HepG2 (cell line): Measurements from ENCODE around the gene SIAE. TPM values are rescaled to one million over a fixed set of nuclear protein-coding genes. Genes with fewer than 3 reads are reported as not detected.

Source experiments
- ATAC-seq: fragments of 200-7000 bp; cut with Tn5 transposase; 3 replicates; pipeline ENCODE4 v1.9.1; 2020; ENCODE audit warnings: mild to moderate bottlenecking, moderate library complexity
- BruUV-seq: library from RNA; stranded (reverse); fragments of 400-500 nt; replicated peaks from 2 replicates; lab custom pipeline; 2021; lab: Mats Ljungman, UMichigan
- CTCF ChIA-PET: fragments of 300-600 bp; formaldehyde crosslinking; extraction: SDS; loops from one replicate; lab custom pipeline; 2021; ENCODE audit warnings: low total read pairs, inconsistent platforms, low intra/inter-chr PET ratio; lab: Yijun Ruan, JAX
- POLR2A ChIA-PET: fragments of 350-600 bp; sonication (Branson Sonifier 250); formaldehyde crosslinking; loops from one replicate; lab custom pipeline; 2020; ENCODE audit warnings: antibody characterized with exemption, inconsistent platforms; lab: Yijun Ruan, JAX
- DNase-seq: peaks from one replicate; pipeline ENCODE4 v3.0.0-alpha.2; 2015; ENCODE audit warnings: low spot score
- FAIRE-seq: peaks from 3 replicates; lab custom pipeline; 2011; peaks lifted over from hg19 to GRCh38; lab: Jason Lieb, UNC
- H2AFZ ChIP-seq: one replicate; pipeline ENCODE4 v1.6.1; 2011; ENCODE audit warnings: low read length, inconsistent platforms
- H3K27ac ChIP-seq: fragments of 300-600 bp; 3 replicates; pipeline ENCODE4 v1.8.0; 2011; ENCODE audit warnings: mixed run types, mild to moderate bottlenecking, mixed read lengths, low read length, inconsistent platforms; ENCODE audit not compliant: insufficient read depth; ENCODE audit errors: extremely low read length
- H3K27me3 ChIP-seq, 2 experiments: fragments of 200-600 bp in 1 of 2; 2 replicates in 1 of 2; 3 replicates in 1 of 2; pipeline versions ENCODE4 v1.6.0 to v1.8.0; 2011; ENCODE audit warnings: low read length in 2 of 2, mild to moderate bottlenecking in 2 of 2, moderate library complexity in 2 of 2, inconsistent platforms in 1 of 2; ENCODE audit not compliant: insufficient read depth in 2 of 2, control insufficient read depth in 1 of 2
- H3K36me3 ChIP-seq, 2 experiments: fragments of 200-600 bp in 1 of 2; replicated peaks in 1 of 2; 2 replicates in 1 of 2; 3 replicates in 1 of 2; pipeline versions ENCODE4 v1.5.1 to v1.8.0; 2011; ENCODE audit warnings: low read length in 2 of 2, inconsistent platforms in 1 of 2; ENCODE audit not compliant: insufficient read depth in 2 of 2, control insufficient read depth in 1 of 2
- H3K4me1 ChIP-seq: 2 replicates; pipeline ENCODE4 v1.5.1; 2012; ENCODE audit warnings: low read length, inconsistent platforms; ENCODE audit not compliant: insufficient read depth
- H3K4me2 ChIP-seq: 2 replicates; pipeline ENCODE4 v1.6.0; 2011; ENCODE audit warnings: low read depth, low read length, inconsistent platforms
- H3K4me3 ChIP-seq, 3 experiments: fragments of 200-600 bp in 1 of 3; sonication (generic), shearing (Covaris generic) in 1 of 3; replicated peaks in 1 of 3; 2 replicates each; pipeline ENCODE4 v1.5.1; 2011 to 2016; ENCODE audit warnings: low read length in 3 of 3, inconsistent platforms in 2 of 3, low read depth in 2 of 3, mild to moderate bottlenecking in 2 of 3, control low read depth in 1 of 3, mixed read lengths in 1 of 3; ENCODE audit not compliant: insufficient read depth in 1 of 3
- H3K79me2 ChIP-seq: one replicate; pipeline ENCODE4 v1.6.1; 2011; ENCODE audit warnings: low read length, inconsistent platforms; ENCODE audit not compliant: insufficient read depth
- H3K9ac ChIP-seq: 2 replicates; pipeline ENCODE4 v1.6.0; 2011; ENCODE audit warnings: mild to moderate bottlenecking, low read depth, low read length, inconsistent platforms; ENCODE audit not compliant: insufficient read depth
- H3K9me3 ChIP-seq: 2 replicates; pipeline ENCODE4 v1.5.1; 2012; ENCODE audit warnings: mild to moderate bottlenecking, low read length
- H4K20me1 ChIP-seq: 2 replicates; pipeline ENCODE4 v1.6.0; 2011; ENCODE audit warnings: inconsistent platforms, mild to moderate bottlenecking, low read length, moderate library complexity; ENCODE audit not compliant: insufficient read depth
- BRCA1 ChIP-seq: sonication (generic); formaldehyde crosslinking; IDR thresholded peaks from 2 replicates; pipeline ENCODE4 v1.4.0; 2020; ENCODE audit warnings: missing genetic modification reagents
- GLMP ChIP-seq: sonication (generic); formaldehyde crosslinking; IDR thresholded peaks from 2 replicates; pipeline ENCODE4 v1.9.0; 2021; ENCODE audit warnings: missing genetic modification reagents, mild to moderate bottlenecking, borderline replicate concordance
- HCFC1 ChIP-seq: fragments of 150-350 bp; IDR thresholded peaks from 2 replicates; pipeline ENCODE4 v1.6.1; 2014; ENCODE audit warnings: low read depth, low read length
- HDAC1 ChIP-seq: sonication (generic); formaldehyde crosslinking; IDR thresholded peaks from 2 replicates; pipeline ENCODE4 v1.5.1; 2020; ENCODE audit warnings: mild to moderate bottlenecking, missing genetic modification reagents
- MYC ChIP-seq: sonication (generic); formaldehyde crosslinking; IDR thresholded peaks from 2 replicates; pipeline ENCODE4 v1.9.0; 2021; ENCODE audit warnings: missing genetic modification reagents, borderline replicate concordance
- NCOR1 ChIP-seq: fragments of 200-600 bp; sonication (generic); IDR thresholded peaks from 2 replicates; pipeline ENCODE4 v1.7.0; 2017; ENCODE audit warnings: antibody characterized with exemption, low read length, borderline replicate concordance
- ZBTB8A ChIP-seq: sonication (generic); formaldehyde crosslinking; IDR thresholded peaks from 2 replicates; pipeline ENCODE4 v1.4.0; 2020; ENCODE audit warnings: mild to moderate bottlenecking, low read depth, missing genetic modification reagents, borderline replicate concordance
- ZNF124 ChIP-seq: sonication (generic); formaldehyde crosslinking; IDR thresholded peaks from 2 replicates; pipeline ENCODE4 v1.4.0; 2020; ENCODE audit warnings: missing genetic modification reagents
- ZNF407 ChIP-seq: sonication (generic); formaldehyde crosslinking; IDR thresholded peaks from one replicate; pipeline ENCODE4 v1.5.1; 2020; ENCODE audit warnings: mild to moderate bottlenecking, missing genetic modification reagents; ENCODE audit errors: not compliant biosample characterization
- ZSCAN21 ChIP-seq: sonication (generic); formaldehyde crosslinking; IDR thresholded peaks from 2 replicates; pipeline ENCODE4 v1.8.0; 2022; ENCODE audit warnings: mild to moderate bottlenecking, missing genetic modification reagents, moderate library complexity, borderline replicate concordance
- WGBS: methylation state at CpG from one replicate; pipeline ENCODE4 v1.1.6; 2017; ENCODE audit warnings: low lambda C conversion rate; 5-methylcytosine and 5-hydroxymethylcytosine counted together
- in situ Hi-C: cut with HindIII; loops from 2 replicates; pipeline ENCODE4 v1.10.0; 2017; ENCODE audit warnings: low pct_unique_long_range_greater_than_20kb; ENCODE audit not compliant: extremely low pct_ligation_motif_present
- intact Hi-C: fragments of 100-400 bp; cut with micrococcal nuclease; formaldehyde crosslinking; loops from one replicate; pipeline ENCODE4 v1.10.0; 2022; ENCODE audit not compliant: unreplicated experiment
- polyA plus RNA-seq, 8 experiments: library from polyadenylated mRNA; depleted of rRNA in 3 of 8; stranded (reverse) in 7 of 8; unstranded in 1 of 8; fragments of >200 nt; fragmentation: Illumina TruSeq in 4 of 8; extraction: Trizol in 4 of 8; gene quantifications; 2 replicates each; pipeline versions ENCODE4 v1.2.1 to v1.2.3, GENCODE V29; 2011 to 2016; ENCODE audit warnings: low read depth in 4 of 8, missing spikeins in 1 of 8, mixed read lengths in 1 of 8; ENCODE audit not compliant: insufficient read depth in 1 of 8
- total RNA-seq, 5 experiments: library from RNA; depleted of rRNA; stranded (reverse); fragments of >200 nt; fragmentation: Illumina TruSeq; extraction: Trizol; gene quantifications; 2 replicates each; pipeline ENCODE4 v1.2.3, GENCODE V29; 2016; ENCODE audit warnings: low read depth in 1 of 5

SIAE gene
- total and polyA plus RNA-seq, 2 of the 13 experiments (the other 11 are each of a cell fraction or from before 2014, with no cell fraction given): 7.0 to 22.4 TPM

GRCh38 chr11:124681421-124681820, 7.9 kb upstream of the SIAE start (continued):
- TF ChIP-seq ZNF407 (CRISPR knock-in tag) (no peak), MYC (CRISPR knock-in tag) (no peak)

- DNase-seq (no peak), ATAC-seq (no peak), FAIRE-seq (no peak)
- Histone ChIP-seq H3K9me3 (peaks cover 7% of the 10 kb centered on the region; the same call in 1 of the 2 replicates), H3K4me1 (peaks cover 8% of the 10 kb centered on the region), H2AFZ (no peak overlapping the region), H3K36me3 (no peaks in the 10 kb centered on the region), H3K4me2 (no peak overlapping the region), H3K9ac (no peak overlapping the region), H4K20me1 (no peaks in the 10 kb centered on the region), H3K4me3 (no peak overlapping the region), H3K79me2 (no peaks in the 10 kb centered on the region), H3K27ac (no peak overlapping the region), H3K27me3 (no peaks in the 10 kb centered on the region; a peak in 1 of 5 replicates)
- intact Hi-C loops: no loop called here
- POLR2A ChIA-PET: no interaction called here
- TF ChIP-seq ZBTB8A (CRISPR knock-in tag): no peak
- no peak for TF ChIP-seq NCOR1
- no peak for TF ChIP-seq HDAC1 (CRISPR knock-in tag)
- no peak for TF ChIP-seq GLMP (CRISPR knock-in tag)
- no peak for TF ChIP-seq ZNF124 (CRISPR knock-in tag)
- no peak for TF ChIP-seq BRCA1 (CRISPR knock-in tag)
- no peak for TF ChIP-seq HCFC1
- no peak for TF ChIP-seq ZSCAN21 (CRISPR knock-in tag)
- in situ Hi-C loops: loop anchor here (10.0 kb wide), 1 partner anchor 186 kb away; the partner anchor contains the start of gene ROBO3
- CTCF ChIA-PET: no interaction called here
- no TSS peak for BruUV-seq
- whole genome bisulfite sequencing: 59% methylated on average over 4 of the region's 5 CpGs
These were observed 4.9 kb upstream of the SIAE start for GRCh38 chr11:124678416-124678815.
